GM21390 (cell line): ENCODE data around the gene PEMT.

Source experiments
- ATAC-seq: cut with Tn5 transposase; IDR thresholded peaks from one replicate; pipeline ENCODE4 v1.9.1; 2021; ENCODE audit not compliant: unreplicated experiment

PEMT gene

GRCh38 chr17:17537311-17538099, 54.0 kb downstream of the PEMT start:
- ATAC-seq, result no peak

- no peak for ATAC-seq
Measured at GRCh38 chr17:17536702-17537101, 54.8 kb downstream of the PEMT start.

DNA sequence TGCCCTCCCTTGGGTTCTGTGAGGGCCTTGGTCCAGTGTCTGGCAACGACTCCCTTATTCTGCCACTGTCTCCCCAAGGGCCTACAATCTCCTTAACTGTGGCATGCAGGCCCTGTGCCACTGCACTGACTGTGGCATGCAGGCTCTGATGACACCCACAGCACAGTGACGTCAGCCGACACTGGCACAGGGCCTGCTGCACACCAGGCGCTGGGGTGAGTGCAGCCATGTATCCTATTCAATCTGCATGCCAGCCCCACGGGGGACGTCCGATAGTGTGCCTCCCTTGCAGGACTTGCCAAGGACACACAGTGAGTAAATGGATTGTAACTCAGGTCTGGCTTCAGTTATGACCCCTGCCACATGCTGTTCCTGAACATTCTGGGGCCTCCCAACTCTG, 55.6 kb downstream of the PEMT start:
- ATAC-seq, result no peak

GRCh38 chr17:17533901-17534441, 57.5 kb downstream of the PEMT start:
- ATAC-seq, result no peak

GRCh38 chr17:17532991-17533390, 58.5 kb downstream of the PEMT start:
- no peak for ATAC-seq

DNA sequence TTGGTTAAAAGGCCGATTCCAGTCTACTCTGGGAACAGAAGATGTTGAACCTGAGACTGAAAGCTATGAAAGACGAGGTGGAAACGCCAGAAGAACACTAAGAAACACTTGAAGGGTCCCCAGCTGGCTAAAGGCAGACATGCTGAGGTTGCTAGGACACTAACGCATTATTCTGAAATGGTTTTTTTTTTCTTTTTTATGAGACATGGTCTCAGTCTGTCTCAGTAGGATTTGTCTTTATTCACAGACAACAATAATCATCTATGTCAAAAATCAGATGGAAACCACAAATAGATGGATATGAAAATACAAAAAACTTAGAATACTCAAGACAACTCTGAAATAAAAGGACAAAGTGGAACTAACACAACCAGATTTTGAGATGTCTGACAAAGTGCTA, 60.4 kb downstream of the PEMT start:
- no peak for ATAC-seq

DNA sequence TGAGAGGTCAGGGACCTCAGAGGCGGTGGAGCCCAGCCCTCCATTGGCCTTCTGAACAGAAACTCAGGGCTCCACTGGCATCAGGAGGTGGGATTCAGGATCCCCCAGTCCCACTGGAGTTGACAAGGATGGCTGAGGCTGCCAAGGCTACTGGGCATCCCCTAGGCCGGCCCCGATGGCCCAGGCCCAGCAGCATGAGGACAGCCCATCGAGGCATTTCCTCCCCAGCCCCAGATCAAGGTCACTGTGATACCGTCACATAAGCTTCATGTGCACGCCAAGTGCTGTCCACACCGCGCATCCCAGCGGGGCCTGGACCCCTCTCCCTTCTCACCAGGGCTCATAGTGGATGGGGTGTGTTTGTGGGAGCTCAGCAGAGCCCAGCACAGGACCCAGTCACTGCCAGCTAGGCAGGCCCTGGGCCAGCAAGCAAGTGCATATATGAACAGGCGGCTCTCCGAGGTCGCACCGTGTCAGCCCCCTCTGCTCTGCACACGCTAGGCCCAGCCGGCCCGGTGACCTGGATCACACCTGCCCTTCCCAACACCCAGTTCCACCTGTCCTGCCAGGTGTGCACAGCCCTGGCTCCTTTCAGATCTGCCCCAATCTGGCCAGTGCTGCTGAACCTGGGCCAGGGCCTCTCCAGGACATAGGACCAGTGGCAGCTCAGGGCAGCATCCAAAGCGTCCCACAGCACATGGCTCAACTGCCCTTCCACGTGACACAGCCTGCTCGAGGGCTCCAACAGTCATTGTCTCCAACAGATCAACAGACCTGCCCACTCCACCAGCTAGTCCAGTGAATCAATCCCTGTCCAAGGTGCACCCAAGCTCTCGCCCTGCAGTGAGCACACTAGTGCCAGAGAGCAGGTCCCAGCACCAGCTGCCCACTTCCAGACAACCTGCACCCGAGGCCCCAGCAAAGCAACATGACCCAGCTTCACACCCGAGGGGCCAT, 62.5 kb downstream of the PEMT start:
- ATAC-seq, result no peak

GRCh38 chr17:17527956-17528500, 63.5 kb downstream of the PEMT start:
- no peak for ATAC-seq

- no peak for ATAC-seq
Measured at GRCh38 chr17:17527534-17527933, 64.0 kb downstream of the PEMT start.

DNA sequence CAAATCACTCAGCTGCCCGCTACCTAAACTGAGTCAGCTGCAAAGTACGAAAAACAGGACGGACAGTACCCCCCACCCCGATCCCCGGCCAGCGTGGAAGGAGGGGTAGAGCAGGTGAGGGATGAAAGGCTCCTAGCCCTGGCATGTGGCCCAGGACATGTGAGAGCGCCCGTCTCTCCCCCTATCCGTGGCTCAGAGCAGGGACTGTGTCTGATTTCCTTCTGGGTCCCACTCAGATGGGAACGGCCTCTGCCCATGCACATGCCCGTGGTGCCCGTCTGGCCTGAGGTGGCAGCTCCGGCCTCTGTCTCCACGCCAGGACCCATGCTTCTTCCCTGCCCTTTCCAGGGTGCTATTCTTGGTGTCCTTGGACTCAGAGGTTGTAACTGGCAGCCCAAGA, 65.1 kb downstream of the PEMT start:
- ATAC-seq, result no peak

GRCh38 chr17:17525956-17526355, 65.6 kb downstream of the PEMT start:
- no peak for ATAC-seq

- ATAC-seq, result no peak
Measured at GRCh38 chr17:17525311-17525710, 66.2 kb downstream of the PEMT start.

- ATAC-seq, result no peak
Measured at GRCh38 chr17:17523731-17524490, 67.6 kb downstream of the PEMT start.

- ATAC-seq, result no peak
Measured at GRCh38 chr17:17523001-17523730, 68.3 kb downstream of the PEMT start.

DNA sequence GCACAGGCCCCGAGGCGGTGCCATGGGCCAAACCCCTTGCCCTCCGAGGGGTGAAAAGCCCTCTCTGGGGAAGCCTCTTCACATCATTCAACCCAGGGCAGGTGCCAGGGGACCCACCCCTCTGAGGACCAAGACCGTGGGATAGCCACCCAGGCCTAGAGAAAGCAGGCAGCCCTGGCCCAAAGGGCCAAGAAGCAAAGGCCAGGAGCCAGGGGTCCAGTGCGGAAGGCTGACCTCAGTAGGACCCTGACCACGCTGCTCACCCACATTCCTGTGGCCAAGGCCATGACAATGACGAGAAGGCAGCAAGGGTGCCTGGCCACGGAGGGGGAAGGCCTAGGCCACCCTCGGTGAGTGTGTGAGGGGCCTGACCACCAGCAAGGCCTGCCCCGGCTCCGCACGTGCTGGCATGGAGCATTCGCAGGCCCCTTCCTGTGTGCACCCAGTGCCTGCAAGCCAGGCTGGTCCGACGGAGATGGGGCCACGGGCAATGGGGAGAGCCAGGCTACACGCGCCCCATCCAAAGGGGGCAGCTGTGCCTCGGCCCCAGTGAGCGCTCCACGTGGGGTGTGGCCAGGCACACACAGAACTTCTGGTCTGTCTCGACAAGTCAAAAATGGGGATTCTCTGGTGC, 70.8 kb downstream of the PEMT start:
- ATAC-seq, result no peak

DNA sequence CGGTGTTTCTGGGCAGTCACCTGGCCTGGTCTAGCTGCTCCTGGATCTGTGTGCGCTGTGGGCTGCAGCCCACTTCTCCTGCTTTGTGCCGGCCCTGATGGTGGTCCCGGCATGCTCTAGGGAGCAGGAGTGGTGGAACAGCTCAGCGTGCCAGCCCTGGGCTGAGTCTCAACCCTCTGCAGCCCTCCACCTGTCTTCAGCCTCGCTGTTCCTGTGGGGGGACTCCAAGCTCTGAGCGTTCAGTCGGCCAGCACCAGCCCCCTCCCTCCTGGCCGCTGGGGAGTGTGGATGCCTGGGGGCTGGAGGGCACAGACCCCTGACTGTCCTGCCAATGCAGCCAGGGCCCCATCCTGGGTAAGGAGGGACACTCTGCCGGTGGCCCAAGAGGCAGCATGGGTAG, 71.6 kb downstream of the PEMT start:
- no peak for ATAC-seq

- ATAC-seq, result no peak
Measured at GRCh38 chr17:17518951-17519350, 72.6 kb downstream of the PEMT start.

DNA sequence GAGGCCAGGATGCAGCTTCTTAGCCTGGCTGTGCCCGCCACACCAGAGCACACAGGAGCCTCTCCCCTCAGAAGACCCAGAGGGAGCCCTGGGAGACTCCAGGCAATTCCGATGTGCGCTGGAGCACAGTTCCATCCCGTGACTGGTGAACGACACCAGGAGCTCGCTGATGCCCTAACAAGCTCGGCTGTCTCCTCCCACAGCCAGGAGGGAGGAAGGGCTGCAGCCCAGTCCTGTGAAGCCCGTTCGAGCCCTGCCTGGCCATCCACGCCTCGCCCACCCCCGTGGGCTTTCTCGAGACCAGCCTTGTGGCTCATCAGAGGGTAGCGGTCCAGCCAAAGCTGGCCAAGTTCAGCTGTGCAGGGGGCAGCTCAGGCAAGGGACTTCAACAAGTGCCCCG, 73.5 kb downstream of the PEMT start:
- no peak for ATAC-seq

GRCh38 chr17:17516941-17517720, 74.4 kb downstream of the PEMT start:
- ATAC-seq, result no peak
